Myocyte (in vitro differentiated cells): Measurements from ENCODE around the gene CCDC61. TPM values are rescaled to one million over a fixed set of nuclear protein-coding genes. Genes with fewer than 3 reads are reported as not detected.

Experiments used
- DNase-seq: peaks from one replicate; pipeline ENCODE4 v3.0.0-alpha.2; 2012; ENCODE audit warnings: low read depth
- total RNA-seq: library from RNA; depleted of rRNA; stranded (reverse); fragments of >200 nt; gene quantifications from 2 replicates; pipeline ENCODE4 v1.2.3, GENCODE V29; 2014

Gene CCDC61
- total RNA-seq, 1 donor from 2014 or later = 7.0 TPM

GRCh38 chr19:45973553-45974338 is 21.5 kb upstream of the CCDC61 start, which contains the start of gene NOVA2:
NOVA2 (minus strand) TSS chr19:45973865; CDS start chr19:45973351, 514 bp downstream.
- peak; percentile 24 for DNase-seq

DNA sequence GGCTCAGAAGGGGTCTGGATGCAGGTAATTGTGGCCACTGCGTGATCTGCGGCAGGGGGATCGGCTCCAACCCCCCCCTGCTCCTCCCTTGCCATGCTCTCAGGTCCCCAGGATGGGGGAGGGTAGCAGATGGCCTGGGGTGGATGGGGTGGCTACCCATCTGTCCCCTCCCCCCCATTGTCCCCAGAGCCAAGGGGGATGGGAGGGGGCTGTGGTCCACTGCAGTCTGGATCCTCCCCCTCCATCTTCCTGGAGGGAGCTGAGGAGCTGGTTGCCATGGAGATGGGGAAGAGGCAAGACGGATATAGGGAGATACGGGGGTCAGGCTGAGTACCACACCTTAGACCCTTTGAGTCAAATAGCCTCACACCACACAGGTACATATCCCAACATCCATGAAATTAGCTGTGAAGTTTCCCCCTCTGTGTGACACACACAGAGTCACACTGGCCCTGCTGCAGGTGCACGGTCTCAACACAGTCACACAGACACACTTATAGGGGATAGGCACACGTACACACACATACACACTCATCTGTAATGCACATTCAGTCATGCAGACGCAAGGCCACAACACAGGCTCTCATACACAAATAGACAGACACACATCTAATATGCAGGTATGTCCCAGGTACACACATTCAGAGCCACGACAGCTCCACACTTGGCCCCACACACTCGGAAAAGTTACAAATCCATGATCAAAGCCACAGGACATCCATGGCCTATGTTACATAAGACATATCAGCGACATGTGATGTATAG is 19.8 kb upstream of the CCDC61 start:
- no peak for DNase-seq

DNA sequence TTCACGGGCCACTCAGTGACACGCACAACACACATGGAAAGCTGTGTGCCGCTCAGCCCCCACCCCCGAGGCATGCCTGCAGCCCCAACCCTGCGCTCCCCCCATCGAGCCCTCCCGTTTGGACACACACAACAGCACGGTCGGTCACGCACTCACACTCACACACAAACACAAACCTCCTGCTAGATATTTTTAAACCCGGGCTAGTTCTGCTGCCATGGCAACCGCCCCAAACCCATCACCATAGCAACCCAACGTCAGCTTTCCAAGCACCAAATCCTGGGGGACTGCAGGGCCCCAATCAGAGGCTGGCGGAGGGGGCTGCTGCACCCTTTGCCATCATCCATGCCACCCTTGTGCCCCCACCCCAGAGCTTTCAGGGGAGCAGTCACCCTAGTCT is 19.1 kb upstream of the CCDC61 start:
- no peak for DNase-seq

DNA sequence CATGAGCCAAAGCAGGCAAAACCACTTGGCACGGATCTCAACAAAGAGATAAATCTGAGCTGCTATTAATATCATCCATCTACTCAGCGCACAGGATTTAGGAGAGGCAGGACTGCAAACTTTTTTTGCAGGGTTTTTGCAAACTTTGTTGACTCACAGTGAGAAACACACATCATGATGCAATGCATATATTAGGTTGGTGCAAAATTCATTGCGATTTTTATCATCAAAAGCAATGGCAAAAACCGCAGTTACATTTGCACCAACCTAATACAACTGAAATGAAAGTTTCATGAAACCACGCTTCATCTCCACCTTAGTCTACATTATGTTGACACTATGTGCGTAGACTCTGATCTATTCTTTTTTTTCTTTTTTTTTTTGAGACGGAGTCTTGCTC is 17.1 kb upstream of the CCDC61 start:
- DNase-seq = no peak

- no peak for DNase-seq
These were observed 13.9 kb upstream of the CCDC61 start for GRCh38 chr19:45981350-45981749.

- DNase-seq = no peak
These were observed 9.9 kb upstream of the CCDC61 start for GRCh38 chr19:45985321-45985720.

DNA sequence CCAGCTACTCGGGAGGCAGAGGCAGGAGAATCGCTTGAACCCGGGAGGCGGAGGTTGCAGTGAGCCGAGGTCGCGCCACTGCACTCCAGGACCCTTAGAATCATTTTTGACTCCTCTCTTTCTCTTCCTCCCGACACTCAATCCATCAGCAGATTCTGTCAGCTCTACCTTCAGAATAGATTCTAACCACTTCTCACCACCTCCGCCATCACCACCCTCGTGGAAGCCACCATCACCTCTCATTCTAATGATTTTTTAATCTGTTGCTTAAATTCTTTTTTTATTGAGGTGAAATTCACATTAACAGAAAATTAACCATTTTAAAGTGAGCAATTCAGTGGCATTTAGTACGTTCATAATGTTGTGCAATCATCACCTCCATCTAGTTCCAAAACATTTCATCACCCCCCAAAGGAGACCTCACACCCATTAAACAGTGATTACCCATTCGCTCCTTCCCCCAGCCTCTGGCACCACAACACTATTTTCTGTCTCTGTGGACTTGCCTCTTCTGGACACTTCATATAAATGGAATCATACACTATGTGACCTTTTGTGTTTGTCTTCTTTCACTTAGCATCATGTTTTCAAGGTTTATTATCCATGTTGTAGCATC is 5.0 kb upstream of the CCDC61 start:
- no peak for DNase-seq

DNA sequence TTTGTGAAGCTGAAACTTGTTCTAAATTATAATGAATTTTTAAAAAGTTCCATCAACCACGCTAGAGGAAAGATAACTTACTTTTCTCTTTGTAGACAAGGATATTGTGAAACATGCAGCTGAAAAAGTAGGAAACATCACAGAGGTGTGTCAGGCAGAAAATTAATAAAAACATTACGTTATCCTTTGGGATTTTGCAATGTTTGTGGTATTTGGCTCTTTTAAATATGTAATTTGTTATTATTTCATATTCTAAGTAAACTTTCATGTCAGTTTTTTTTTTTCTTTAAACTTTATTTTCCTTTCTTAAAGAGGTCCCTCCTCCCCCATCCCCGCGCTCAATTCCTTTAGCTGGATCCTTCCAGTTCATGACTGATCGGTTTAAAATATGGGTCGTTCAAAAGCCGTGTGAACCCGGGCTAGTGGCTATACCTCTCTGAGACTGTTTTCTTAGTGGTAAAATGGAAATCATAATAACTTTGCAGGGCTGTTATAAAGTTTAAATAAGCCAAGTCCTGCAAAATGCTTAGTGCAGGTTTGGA is 740 bp upstream of the CCDC61 start:
- no peak for DNase-seq

DNA sequence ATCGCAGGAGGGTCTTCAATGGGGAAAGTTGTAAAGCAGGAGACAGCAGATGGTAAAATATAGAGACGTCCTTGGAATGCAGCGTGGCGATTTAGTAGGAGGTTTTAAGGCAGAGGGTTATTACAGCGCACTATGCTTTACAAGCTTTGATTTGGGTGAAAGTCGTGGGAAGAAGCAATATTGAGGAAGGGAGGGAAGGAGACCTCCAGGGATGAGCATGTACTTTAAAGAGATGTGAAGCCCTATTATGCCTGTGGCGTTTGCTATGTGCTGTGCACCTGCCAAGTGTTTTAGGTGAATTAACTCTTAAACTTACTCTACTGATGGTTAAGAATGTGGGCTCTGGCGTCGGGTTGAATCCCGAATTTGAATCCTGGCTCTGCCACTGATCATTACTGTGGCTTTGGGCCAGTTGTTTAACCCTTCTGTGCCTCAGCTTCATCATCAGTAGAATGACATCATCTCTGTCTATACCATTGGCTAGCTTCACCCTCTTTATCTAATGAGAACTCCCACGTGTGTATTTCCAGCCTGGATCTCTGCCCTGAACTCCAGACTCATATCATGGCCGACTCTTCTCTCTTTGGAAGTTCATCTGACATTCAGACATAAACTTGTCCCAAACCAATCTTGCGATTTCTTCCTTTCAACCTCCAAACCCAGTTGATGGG is 583 bp downstream of the CCDC61 start:
- no peak for DNase-seq

- no peak for DNase-seq
These were observed 1.7 kb downstream of the CCDC61 start for GRCh38 chr19:45996933-45997332.

GRCh38 chr19:45998834-45999233 is 3.6 kb downstream of the CCDC61 start:
- DNase-seq = no peak

DNA sequence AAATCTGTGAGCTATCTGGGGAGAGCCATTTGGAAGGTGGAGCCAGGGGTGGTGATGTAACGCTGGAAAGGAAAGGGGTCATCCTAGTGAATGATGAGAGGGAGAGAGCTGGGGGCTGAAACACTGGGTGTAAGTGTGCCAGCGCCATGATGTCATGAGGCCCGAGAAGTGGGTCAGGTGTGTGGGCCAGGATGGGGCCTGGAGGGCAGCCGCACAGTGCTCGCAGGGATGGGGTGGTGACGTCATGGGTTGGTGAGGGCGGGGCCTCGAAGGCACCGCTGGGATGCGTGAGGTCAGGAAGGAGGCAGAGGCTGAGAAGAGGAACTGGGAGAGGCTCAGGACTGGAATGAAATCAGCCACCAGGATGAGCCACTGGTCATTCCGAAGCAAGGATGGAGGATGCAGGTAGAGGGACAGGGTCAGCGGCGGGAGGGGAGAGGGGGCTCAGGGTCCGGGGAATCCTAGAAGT is 4.4 kb downstream of the CCDC61 start:
- DNase-seq = no peak

GRCh38 chr19:46000491-46001246 is 5.4 kb downstream of the CCDC61 start:
- DNase-seq = no peak

DNA sequence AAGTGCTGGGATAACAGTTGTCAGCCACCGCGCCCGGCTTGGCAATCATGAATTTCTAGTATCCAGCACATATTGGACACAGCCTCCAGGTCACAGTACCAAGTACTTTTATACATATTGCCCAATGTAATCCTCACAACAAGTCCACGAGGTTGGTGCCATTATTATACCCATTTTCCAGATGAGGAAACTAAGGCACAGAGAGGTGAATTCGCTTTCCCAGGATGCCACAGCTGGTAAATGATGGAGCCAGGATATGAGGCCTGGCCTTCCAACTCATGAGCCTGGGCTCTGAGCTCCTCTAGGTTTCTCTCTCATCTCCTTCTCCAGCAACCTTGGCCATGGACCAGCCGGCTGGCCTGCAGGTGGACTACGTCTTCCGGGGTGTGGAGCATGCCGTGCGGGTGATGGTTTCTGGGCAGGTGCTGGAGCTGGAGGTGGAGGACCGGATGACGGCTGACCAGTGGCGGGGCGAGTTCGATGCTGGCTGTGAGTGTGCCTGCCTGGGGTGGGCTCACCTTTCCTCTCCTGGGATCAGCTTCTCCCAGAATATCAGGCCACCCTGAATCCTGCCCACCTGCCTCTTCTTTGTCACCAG is 7.5 kb downstream of the CCDC61 start:
- no peak for DNase-seq

GRCh38 chr19:46006411-46006810 is 11.1 kb downstream of the CCDC61 start:
- DNase-seq = no peak

DNA sequence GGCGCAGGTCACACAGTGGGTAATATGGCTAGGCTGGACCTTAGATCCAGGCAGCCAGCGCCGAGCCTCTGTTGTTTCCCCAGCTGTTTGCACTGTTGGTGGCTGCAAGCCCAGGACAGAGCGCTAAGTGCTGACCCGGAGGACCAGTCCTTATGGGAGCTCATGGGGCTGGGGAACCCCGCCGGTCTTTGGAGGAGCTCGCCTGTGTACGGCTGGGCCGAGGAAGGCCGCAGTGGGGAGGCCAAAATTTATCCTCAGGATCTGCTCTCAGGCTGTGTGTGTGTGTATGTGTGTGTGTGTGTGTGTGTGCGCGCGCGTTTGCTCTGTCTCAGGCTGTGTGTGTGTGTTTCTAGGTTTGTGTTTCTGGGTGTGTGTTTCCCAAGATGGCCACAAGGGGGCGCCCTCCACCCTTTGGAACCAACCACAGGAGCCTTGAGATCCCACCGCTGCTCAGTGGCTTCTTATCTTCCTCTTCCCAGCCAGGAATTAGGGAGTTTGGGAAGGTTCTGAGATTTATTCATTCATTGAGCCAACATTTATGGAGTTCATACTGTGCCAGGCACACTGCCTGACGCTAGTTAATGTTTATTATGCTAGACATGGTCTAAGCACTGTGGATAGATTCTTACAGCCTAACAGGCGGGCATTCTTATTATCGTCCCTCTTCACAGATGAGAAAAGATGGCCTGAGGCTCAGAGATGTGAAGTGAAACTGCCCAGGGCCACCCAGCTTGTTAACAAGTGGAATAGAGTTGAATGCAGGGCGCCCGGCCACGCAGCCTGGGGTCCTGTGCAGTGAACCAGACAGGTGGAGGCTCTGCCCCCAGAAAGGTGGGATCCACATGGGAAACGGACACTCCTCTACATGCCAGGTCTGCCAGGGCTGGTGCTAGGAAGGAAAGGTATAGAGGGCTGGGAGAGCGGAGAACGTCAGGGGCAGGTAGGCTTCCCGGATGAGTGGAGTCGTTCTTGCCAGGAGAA is 14.6 kb downstream of the CCDC61 start:
- DNase-seq = peak; percentile 66

- DNase-seq = no peak
These were observed 19.3 kb downstream of the CCDC61 start for GRCh38 chr19:46014534-46014933.

- no peak for DNase-seq
These were observed 19.8 kb downstream of the CCDC61 start for GRCh38 chr19:46014941-46015686.
